Tibial nerve (tissue), 3 donors: ENCODE data around the gene B3GNT9.

Source experiments
- CTCF ChIP-seq, 5 experiments: fragments of 200-600 bp in 3 of 5; fragments of 450-650 bp in 2 of 5; sonication (generic) in 3 of 5; IDR thresholded peaks; one replicate each; pipeline ENCODE4 v1.5.1; 2016 to 2019; ENCODE audit warnings: antibody characterized with exemption in 5 of 5, mild to moderate bottlenecking in 3 of 5, moderate library complexity in 2 of 5
- POLR2A ChIP-seq, 2 donors: fragments of 450-650 bp; IDR thresholded peaks; one replicate each; pipeline ENCODE4 v1.6.1; 2017; ENCODE audit warnings: antibody characterized with exemption in 2 of 2, mild to moderate bottlenecking in 2 of 2, moderate library complexity in 2 of 2

- TF ChIP-seq CTCF (IDR thresholded peaks at IDR 0.05) (no peak), POLR2A (IDR thresholded peaks at IDR 0.05) (no peak)
Observed at GRCh38 chr16:67192781-67193361, 42.1 kb upstream of the B3GNT9 start.
